Right ventricle myocardium superior (tissue), 1 donor: ENCODE measurements around the gene HS3ST4. TPM values are rescaled to one million over a fixed set of nuclear protein-coding genes. Genes with fewer than 3 reads are reported as not detected.
"Not testable (repeated sequence)": the region's sequence is repeated elsewhere in the genome, so short reads cannot be mapped to it uniquely, and the experiment has no call there.

Source experiments
- ATAC-seq: fragments of 200-7000 bp; cut with Tn5 transposase; one replicate; pipeline ENCODE4 v1.9.1; 2020; ENCODE audit warnings: mild to moderate bottlenecking; ENCODE audit not compliant: poor library complexity
- DNase-seq: peaks from one replicate; pipeline ENCODE4 v3.0.0-alpha.2; 2020
- intact Hi-C: fragments of 100-400 bp; cut with DNase I; formaldehyde crosslinking; loops from one replicate; pipeline ENCODE4 v1.11.2; 2022
- total RNA-seq: library from RNA; stranded (reverse); fragmentation: NEBNext Ultra II Directional; extraction: Animal tissue kit (Norgen Biotek cat#: 25700); gene quantifications from one replicate; pipeline ENCODE4 v1.2.1, GENCODE V29; 2021
- donor health status: DM: no; HTN: yes; CAD: no; lungs with severe emphysema.

Gene HS3ST4
- total RNA-seq, 1 donor from 2014 or later = not detected

- no peak for ATAC-seq
- no peak for DNase-seq
- intact Hi-C loops = no loop called here
These were observed 34.8 kb downstream of the HS3ST4 start for GRCh38 chr16:25726430-25727098.

- DNase-seq (no peak), ATAC-seq (no peak)
- intact Hi-C loops = no loop called here
These were observed 37.6 kb downstream of the HS3ST4 start for GRCh38 chr16:25729188-25729915.

GRCh38 chr16:25730396-25730795, 38.6 kb downstream of the HS3ST4 start:
- ATAC-seq = no peak
- DNase-seq = no peak
- intact Hi-C loops = no loop called here

GRCh38 chr16:25734430-25735385, 42.9 kb downstream of the HS3ST4 start:
- DNase-seq (no peak), ATAC-seq (no peak)
- intact Hi-C loops = no loop called here

GRCh38 chr16:25735645-25736044, 43.9 kb downstream of the HS3ST4 start:
- ATAC-seq (no peak), DNase-seq (no peak)
- intact Hi-C loops = no loop called here

- ATAC-seq = no peak
- intact Hi-C loops = no loop called here
- no peak for DNase-seq
These were observed 55.5 kb downstream of the HS3ST4 start for GRCh38 chr16:25747160-25747758.

GRCh38 chr16:25748092-25748654, 56.4 kb downstream of the HS3ST4 start:
- ATAC-seq (no peak), DNase-seq (no peak)
- intact Hi-C loops = no loop called here

GRCh38 chr16:25750488-25751216, 58.9 kb downstream of the HS3ST4 start:
- intact Hi-C loops = no loop called here
- ATAC-seq (no peak), DNase-seq (no peak)

- ATAC-seq (no peak), DNase-seq (no peak)
- intact Hi-C loops = no loop called here
These were observed 59.6 kb downstream of the HS3ST4 start for GRCh38 chr16:25751230-25751835.

GRCh38 chr16:25764466-25764865, 72.7 kb downstream of the HS3ST4 start:
- ATAC-seq (no peak), DNase-seq (no peak)
- intact Hi-C loops = no loop called here

- DNase-seq = no peak
- ATAC-seq = no peak
- intact Hi-C loops = no loop called here
These were observed 79.5 kb downstream of the HS3ST4 start for GRCh38 chr16:25771216-25771615.

- ATAC-seq (no peak), DNase-seq (no peak)
- intact Hi-C loops = no loop called here
These were observed 80.2 kb downstream of the HS3ST4 start for GRCh38 chr16:25771812-25772568.

- intact Hi-C loops, ATAC-seq, DNase-seq: not testable (repeated sequence)
These were observed 84.5 kb downstream of the HS3ST4 start for GRCh38 chr16:25776214-25776613.

- intact Hi-C loops = no loop called here
- no peak for ATAC-seq
- DNase-seq = no peak
These were observed 91.5 kb downstream of the HS3ST4 start for GRCh38 chr16:25783226-25783625.

- intact Hi-C loops = no loop called here
- DNase-seq = no peak
- no peak for ATAC-seq
These were observed 93.6 kb downstream of the HS3ST4 start for GRCh38 chr16:25785361-25785760.

- intact Hi-C loops = no loop called here
- no peak for ATAC-seq
- no peak for DNase-seq
These were observed 95.0 kb downstream of the HS3ST4 start for GRCh38 chr16:25786748-25787147.

GRCh38 chr16:25788637-25789036, 96.9 kb downstream of the HS3ST4 start:
- intact Hi-C loops = no loop called here
- ATAC-seq (no peak), DNase-seq (no peak)
